ENCODE data around the gene ZNF773.
"Not testable (repeated sequence)": the region's sequence is repeated elsewhere in the genome, so short reads cannot be mapped to it uniquely, and the experiment has no call there.

Gene ZNF773

DNA sequence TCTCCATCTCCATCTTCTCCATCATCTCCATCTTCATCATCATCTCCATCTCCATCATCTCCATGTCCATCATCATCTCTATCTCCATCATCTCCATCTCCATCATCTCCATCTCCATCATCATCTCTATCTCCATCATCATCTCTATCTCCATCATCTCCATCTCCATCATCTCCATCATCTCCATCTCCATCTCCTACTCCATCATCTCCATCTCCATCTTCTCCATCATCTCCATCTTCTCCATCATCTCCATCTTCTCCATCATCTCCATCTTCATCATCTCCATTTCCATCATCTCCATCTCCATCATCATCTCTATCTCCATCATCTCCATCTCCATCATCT is 432 bp upstream of the ZNF773 start:
- H3K4me3 ChIP-seq (ENCODE audit: low read depth, low read length); DNase-seq; H3K4me1 ChIP-seq; H3K27me3 ChIP-seq; H3K36me3 ChIP-seq; H3K9me3 ChIP-seq: not testable (repeated sequence)

GRCh38 chr19:57500400-57500799 is 662 bp downstream of the ZNF773 start:
- H3K4me1 ChIP-seq, H3K9me3 ChIP-seq, DNase-seq, H3K36me3 ChIP-seq, H3K27me3 ChIP-seq: not testable (repeated sequence)
- peak overlapping the region; percentile 31 for H3K4me3 ChIP-seq (ENCODE audit: low read depth, low read length)

GRCh38 chr19:57506163-57506562 is 6.4 kb downstream of the ZNF773 start:
- no peaks in the 10 kb centered on the region for H3K27me3 ChIP-seq
- no peak for DNase-seq
- no peak overlapping the region for H3K4me3 ChIP-seq (ENCODE audit: low read depth, low read length)
- no peaks in the 10 kb centered on the region for H3K4me1 ChIP-seq
- no peaks in the 10 kb centered on the region for H3K9me3 ChIP-seq
- TF ChIP-seq, protein P1, sequence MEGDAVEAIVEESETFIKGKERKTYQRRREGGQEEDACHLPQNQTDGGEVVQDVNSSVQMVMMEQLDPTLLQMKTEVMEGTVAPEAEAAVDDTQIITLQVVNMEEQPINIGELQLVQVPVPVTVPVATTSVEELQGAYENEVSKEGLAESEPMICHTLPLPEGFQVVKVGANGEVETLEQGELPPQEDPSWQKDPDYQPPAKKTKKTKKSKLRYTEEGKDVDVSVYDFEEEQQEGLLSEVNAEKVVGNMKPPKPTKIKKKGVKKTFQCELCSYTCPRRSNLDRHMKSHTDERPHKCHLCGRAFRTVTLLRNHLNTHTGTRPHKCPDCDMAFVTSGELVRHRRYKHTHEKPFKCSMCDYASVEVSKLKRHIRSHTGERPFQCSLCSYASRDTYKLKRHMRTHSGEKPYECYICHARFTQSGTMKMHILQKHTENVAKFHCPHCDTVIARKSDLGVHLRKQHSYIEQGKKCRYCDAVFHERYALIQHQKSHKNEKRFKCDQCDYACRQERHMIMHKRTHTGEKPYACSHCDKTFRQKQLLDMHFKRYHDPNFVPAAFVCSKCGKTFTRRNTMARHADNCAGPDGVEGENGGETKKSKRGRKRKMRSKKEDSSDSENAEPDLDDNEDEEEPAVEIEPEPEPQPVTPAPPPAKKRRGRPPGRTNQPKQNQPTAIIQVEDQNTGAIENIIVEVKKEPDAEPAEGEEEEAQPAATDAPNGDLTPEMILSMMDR (IDR thresholded peaks at IDR 0.05; ENCODE audit: low read depth, low read length), result no peak
- H3K36me3 ChIP-seq, result peaks cover 31% of the 10 kb centered on the region

GRCh38 chr19:57511484-57511883 is 11.7 kb downstream of the ZNF773 start:
- Histone ChIP-seq H3K27me3 (no peaks in the 10 kb centered on the region), H3K4me1 (no peaks in the 10 kb centered on the region), H3K9me3 (no peaks in the 10 kb centered on the region), H3K36me3 (peaks cover 12% of the 10 kb centered on the region), H3K4me3 (ENCODE audit: low read depth, low read length) (no peak overlapping the region)
- TF ChIP-seq, protein P1 (IDR thresholded peaks at IDR 0.05; ENCODE audit: low read depth, low read length), result no peak
- DNase-seq, result no peak

DNA sequence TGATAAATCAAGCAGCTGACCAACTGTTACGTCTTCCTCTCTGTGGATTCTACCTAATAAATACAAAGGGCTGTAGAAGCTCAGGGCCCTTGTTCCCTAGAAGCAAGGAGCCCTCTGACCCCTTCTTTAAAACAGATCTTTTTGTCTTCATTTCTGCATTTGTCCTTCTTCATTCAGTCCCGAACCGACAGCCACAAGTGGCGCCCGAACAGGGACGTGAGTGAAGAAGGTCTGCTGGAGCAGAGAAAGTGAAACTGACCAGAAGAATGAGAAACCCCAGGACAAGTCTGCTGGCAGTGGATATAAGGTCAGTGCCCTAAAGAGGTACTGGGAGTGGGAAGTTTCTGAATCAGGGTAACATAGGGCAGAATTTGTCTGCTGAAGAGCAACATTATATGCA is 13.1 kb downstream of the ZNF773 start:
- TF ChIP-seq, protein P1 (IDR thresholded peaks at IDR 0.05; ENCODE audit: low read depth, low read length), result no peak
- H3K4me1 ChIP-seq, result no peaks in the 10 kb centered on the region
- no peaks in the 10 kb centered on the region for H3K27me3 ChIP-seq
- DNase-seq, result no peak
- H3K9me3 ChIP-seq, result no peaks in the 10 kb centered on the region
- no peak overlapping the region for H3K4me3 ChIP-seq (ENCODE audit: low read depth, low read length)
- 0 out of 2 replicates have a peak, but pooled peaks cover 3% of the 10 kb centered on the region for H3K36me3 ChIP-seq

DNA sequence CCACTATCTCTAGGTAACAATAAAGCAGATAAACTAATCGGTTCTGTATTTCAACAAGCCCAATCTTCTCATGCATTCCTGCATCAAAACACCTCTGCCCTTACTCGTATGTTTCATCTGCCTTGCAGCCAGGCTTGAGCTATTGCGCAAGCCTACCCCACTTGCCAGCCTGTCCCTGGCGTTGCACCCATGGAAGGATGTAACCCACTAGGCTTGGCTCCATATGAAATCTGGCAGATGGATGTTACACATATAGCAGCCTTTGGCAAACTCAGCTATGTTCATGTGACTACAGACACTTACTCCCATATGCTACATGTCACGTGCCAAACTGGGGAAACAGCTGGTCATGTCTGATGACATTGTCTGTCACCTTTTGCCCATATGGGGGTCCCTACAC is 15.5 kb downstream of the ZNF773 start:
- H3K36me3 ChIP-seq, result no peaks in the 10 kb centered on the region
- no peak overlapping the region for H3K4me3 ChIP-seq (ENCODE audit: low read depth, low read length)
- no peak for DNase-seq
- H3K4me1 ChIP-seq, result no peaks in the 10 kb centered on the region
- TF ChIP-seq, protein P1 (IDR thresholded peaks at IDR 0.05; ENCODE audit: low read depth, low read length), result no peak
- H3K27me3 ChIP-seq, result no peaks in the 10 kb centered on the region
- no peaks in the 10 kb centered on the region for H3K9me3 ChIP-seq

DNA sequence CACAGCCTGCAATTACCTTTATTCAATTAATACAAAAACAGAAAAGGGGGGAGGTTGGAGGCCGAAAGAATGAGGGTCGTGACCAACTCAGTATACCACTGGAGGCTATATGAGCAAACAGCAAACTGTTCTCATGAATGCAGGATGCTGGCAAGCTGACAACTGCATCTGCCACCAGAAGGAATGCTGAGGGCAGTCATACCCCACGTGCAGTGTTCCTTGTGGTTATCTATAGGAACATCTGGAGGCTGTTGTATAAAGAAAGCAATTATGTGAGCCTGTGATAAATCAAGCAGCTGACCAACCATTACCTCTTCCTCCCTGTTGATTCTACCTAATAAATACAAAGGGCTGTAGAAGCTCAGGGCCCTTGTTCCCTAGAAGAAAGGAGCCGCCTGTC is 18.3 kb downstream of the ZNF773 start:
- DNase-seq, result peak; percentile 14
- not testable (repeated sequence) for H3K4me1 ChIP-seq; H3K9me3 ChIP-seq; H3K27me3 ChIP-seq; H3K4me3 ChIP-seq (ENCODE audit: low read depth, low read length); H3K36me3 ChIP-seq

DNA sequence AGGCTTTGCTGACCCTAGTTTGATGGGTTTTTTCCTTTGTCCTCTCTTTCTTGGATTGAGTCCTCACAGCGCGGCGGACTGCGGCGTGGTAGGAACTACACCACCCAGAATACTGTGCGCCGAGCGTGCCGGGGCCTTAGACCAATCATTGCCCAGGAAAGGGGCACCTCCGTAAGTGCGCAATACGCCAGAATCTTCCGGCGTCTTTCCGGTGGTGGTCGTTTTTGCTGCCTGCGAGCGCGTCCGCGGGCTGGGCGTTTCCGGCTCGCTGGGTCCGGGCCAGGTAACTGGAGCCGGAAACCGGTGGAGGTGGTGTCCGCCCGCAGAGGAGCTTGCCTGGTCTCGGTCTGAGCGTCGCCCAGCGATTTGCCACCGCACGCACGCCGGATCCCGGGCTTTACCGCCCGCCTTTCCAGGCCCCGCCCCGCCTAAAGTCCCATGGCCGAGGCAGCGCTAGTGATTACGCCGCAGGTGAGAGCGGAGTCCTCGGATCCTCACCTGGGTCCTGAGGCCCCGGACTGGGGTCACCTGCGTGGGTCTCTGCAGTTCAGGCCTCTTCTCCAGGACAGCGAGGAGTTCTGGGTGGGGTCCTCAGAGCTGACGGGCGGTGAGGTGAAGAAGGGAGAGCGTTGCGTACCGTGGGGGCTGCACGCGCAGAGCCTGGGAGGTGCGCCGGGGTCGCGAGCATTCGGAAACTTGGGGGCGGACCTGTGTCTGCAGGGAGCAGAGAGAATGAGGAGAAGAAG is 27.6 kb downstream of the ZNF773 start, which contains the start of gene ZNF549:
TSS of gene ZNF549 (plus strand) at position 221 of the 746 bp plus-strand sequence. CDS start at position 439, 218 bp downstream.
- peak; percentile 93 for DNase-seq
- TF ChIP-seq, protein P1 (IDR thresholded peaks at IDR 0.05; ENCODE audit: low read depth, low read length), result no peak
- peak within 1 kb of the TSS; percentile 97 for H3K4me3 ChIP-seq (ENCODE audit: low read depth, low read length)
- H3K36me3 ChIP-seq, result peaks cover 6% of the 10 kb centered on the region; the same call in 1 of the 2 replicates
- H3K9me3 ChIP-seq, result no peaks in the 10 kb centered on the region
- no peaks in the 10 kb centered on the region; the same call in 1 of the 2 replicates for H3K4me1 ChIP-seq
- no peaks in the 10 kb centered on the region for H3K27me3 ChIP-seq

All from BE2C (cell line).